ENCODE data around the gene INPP5B.
"Not testable (repeated sequence)": the region's sequence is repeated elsewhere in the genome, so short reads cannot be mapped to it uniquely, and the experiment has no call there.

Gene INPP5B

GRCh38 chr1:37914719-37915475 is 32.0 kb downstream of the INPP5B start:
- DNase-seq (ENCODE audit: low read depth) = no peak
- no peak overlapping the region for H3K4me3 ChIP-seq (ENCODE audit: low read depth, low read length)
- TF ChIP-seq CTCF (conservative IDR thresholded peaks at IDR 0.05; ENCODE audit: low read depth, low read length) = no peak

GRCh38 chr1:37911478-37911877 is 35.4 kb downstream of the INPP5B start:
- H3K4me3 ChIP-seq (ENCODE audit: low read depth, low read length); DNase-seq (ENCODE audit: low read depth): not testable (repeated sequence)

DNA sequence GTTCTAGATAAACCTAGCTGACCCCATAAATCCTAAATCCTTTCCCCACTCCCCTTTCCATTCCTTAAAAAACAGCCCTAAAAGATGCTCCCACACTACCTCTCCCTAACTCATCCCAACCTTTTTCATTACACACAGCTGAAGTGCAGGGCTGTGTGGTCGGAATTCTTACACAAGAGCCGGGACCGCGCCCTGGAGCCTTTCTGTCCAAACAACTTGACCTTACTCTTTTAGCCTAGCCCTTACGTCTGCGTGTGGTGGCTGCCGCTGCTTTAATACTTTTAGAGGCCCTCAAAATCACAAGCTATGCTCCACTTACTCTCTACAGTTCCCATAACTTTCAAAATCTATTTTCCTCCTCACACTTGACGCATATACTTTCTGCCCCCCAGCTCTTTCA is 36.0 kb downstream of the INPP5B start:
- H3K4me3 ChIP-seq (ENCODE audit: low read depth, low read length); DNase-seq (ENCODE audit: low read depth): not testable (repeated sequence)

DNA sequence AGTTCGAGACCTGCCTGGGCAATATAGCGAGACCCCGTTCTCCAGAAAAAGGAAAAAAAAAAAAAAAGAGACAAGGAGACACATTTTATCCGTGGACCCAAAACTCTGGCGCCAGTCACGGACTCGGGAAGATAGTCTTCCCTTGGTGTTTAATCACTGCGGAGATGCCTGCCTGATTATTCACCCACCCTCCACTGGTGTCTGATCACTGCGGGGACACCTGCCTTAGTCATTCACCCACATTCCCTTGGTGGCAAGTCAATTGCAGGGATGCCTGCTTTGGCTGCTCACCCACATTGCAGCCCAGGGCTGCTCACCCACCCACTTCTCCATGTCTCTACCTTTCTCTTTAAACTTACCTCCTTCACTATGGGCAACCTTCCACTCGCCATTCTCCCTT is 38.3 kb downstream of the INPP5B start:
- H3K4me3 ChIP-seq (ENCODE audit: low read depth, low read length); DNase-seq (ENCODE audit: low read depth): not testable (repeated sequence)

DNA sequence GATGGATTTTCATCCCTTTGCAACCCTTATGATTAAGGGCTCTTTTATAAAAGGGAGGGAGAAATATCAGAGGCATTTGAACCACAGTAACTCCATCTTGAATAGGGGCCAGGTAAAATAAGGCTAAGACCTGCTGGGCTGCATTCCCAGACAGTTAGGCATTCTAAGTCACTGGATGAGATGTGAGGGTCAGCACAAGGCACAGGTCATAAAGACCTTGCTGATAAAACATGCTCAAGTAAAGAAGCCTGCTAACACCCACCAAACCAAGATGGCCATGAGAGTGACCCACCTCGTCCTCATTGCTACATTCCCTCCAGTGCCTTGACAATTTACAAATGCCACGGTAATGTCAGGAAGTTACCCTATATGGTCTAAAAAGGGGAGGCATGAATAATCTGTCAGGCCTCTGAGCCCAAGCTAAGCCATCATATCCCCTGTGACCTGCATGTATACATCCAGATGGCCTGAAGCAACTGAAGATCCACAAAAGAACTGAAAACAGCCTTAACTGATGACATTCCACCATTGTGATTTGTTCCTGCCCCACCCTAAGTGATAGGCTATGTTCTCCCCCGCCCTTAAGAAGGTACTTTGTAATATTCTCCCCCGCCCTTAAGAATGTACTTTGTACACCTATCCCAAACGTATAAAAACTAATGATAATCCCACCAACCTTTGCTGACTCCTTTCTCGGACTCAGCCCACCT is 39.3 kb downstream of the INPP5B start:
- H3K4me3 ChIP-seq (ENCODE audit: low read depth, low read length); DNase-seq (ENCODE audit: low read depth): not testable (repeated sequence)

- not testable (repeated sequence) for H3K4me3 ChIP-seq (ENCODE audit: low read depth, low read length); DNase-seq (ENCODE audit: low read depth)
Measured at GRCh38 chr1:37906591-37906990, 40.3 kb downstream of the INPP5B start.

- DNase-seq (ENCODE audit: low read depth) = no peak
- no peak for TF ChIP-seq CTCF (conservative IDR thresholded peaks at IDR 0.05; ENCODE audit: low read depth, low read length)
- no peak overlapping the region for H3K4me3 ChIP-seq (ENCODE audit: low read depth, low read length)
Measured at GRCh38 chr1:37905727-37906126, 41.1 kb downstream of the INPP5B start.

GRCh38 chr1:37903921-37904320 is 42.9 kb downstream of the INPP5B start:
- DNase-seq (ENCODE audit: low read depth) = peak; percentile 37
- H3K4me3 ChIP-seq (ENCODE audit: low read depth, low read length) = not testable (repeated sequence)

- no peak for TF ChIP-seq CTCF (conservative IDR thresholded peaks at IDR 0.05; ENCODE audit: low read depth, low read length)
Measured at GRCh38 chr1:37902983-37903382, 43.9 kb downstream of the INPP5B start.

DNA sequence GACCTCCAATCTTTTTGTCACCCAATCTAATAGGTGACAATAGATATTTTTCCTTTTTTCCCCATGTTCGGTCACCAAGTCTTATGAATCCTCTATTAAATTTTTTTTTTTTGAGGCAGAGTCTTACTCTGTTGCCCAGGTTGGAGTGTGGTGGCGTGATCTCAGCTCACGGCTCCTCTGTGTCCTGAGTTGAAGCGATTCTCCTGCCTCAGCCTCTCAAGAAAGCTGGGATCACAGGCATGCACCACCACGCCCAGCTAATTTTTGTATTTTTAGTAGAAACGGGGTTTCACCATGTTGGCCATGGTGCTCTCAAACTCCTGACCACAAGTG is 45.0 kb downstream of the INPP5B start:
- no peak overlapping the region for H3K4me3 ChIP-seq (ENCODE audit: low read depth, low read length)
- DNase-seq (ENCODE audit: low read depth) = no peak
- no peak for TF ChIP-seq CTCF (conservative IDR thresholded peaks at IDR 0.05; ENCODE audit: low read depth, low read length)

More at GRCh38 chr1:37902983-37903382, 43.9 kb downstream of the INPP5B start:
- DNase-seq (ENCODE audit: low read depth) = no peak
- H3K4me3 ChIP-seq (ENCODE audit: low read depth, low read length) = no peak overlapping the region
